ENCODE measurements around the gene NCDN.

Gene NCDN

DNA sequence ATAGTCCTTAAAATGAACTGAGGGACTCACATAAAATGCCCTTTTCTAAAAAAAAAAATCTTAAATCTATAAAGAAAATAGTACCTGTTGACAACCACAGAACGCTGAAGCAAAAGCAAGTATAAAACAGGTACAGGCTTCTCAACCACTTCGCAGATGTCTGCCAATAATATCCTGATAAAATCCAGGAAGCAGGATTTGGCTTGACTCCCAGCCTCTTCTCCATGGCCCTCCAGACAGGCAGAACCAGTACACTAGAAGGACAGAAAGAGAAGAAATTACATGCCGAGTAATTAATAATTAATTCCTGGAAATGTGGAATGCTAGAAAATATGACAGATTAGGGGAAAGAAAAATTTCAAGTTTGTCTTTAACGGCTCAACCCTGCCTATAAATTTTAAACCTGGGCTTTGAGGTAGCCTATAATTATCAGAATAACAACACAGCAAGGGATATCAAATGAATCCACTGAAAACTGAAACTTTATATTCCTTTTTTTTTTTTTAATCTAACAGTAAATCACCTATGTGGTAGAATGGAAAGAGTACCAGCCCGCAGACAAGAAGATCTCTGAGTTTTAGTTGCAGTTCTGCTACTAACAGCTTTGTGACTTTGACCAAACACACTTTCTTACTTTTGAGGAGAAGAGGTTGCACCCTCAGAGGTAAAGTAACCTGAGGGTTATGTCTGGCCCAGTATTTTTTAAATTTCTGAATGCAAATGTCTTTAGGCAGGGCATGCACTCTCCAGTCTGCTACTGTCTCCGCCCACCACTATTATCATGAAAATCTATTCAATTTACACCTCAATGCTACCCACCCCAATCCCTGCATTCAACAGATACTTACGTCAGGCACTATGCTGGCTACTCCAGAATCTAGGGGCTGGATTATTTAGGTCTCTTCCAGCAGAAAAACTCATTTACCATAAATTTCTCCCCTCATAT, 3.1 kb upstream of the NCDN start:
- no peak for DNase-seq
- H2AFZ ChIP-seq (ENCODE audit: insufficient read depth, low read length, poor library complexity), result no peak overlapping the region
- peaks cover 4 to 12% of the 10 kb centered on the region in 2 experiments for H3K4me1 ChIP-seq (ENCODE audit: control insufficient read depth in 1 of 2, insufficient read depth in 2 of 2, low read length in 2 of 2)
- H3K14ac ChIP-seq (ENCODE audit: low read length), result no peak overlapping the region
- no peak overlapping the region for H3K4me2 ChIP-seq (ENCODE audit: low read length)
- H3K23ac ChIP-seq (ENCODE audit: low read length), result no peak overlapping the region
- no peak overlapping the region for H3K18ac ChIP-seq (ENCODE audit: low read length)
- no peak overlapping the region for H4K91ac ChIP-seq (ENCODE audit: low read depth, low read length)
- H4K8ac ChIP-seq (ENCODE audit: low read depth, low read length), result no peak overlapping the region
- no peak overlapping the region for H2BK5ac ChIP-seq (ENCODE audit: low read depth, low read length, poor library complexity)
- no peak overlapping the region for H4K12ac ChIP-seq (ENCODE audit: low read depth, low read length)
- no peaks in the 10 kb centered on the region for H3K9me3 ChIP-seq (ENCODE audit: insufficient read depth, low read depth, low read length)
- no peak overlapping the region for H3K27ac ChIP-seq (ENCODE audit: low read depth, low read length)
- no peak overlapping the region for H2AK5ac ChIP-seq (ENCODE audit: low read length)
- H3K36me3 ChIP-seq (ENCODE audit: control insufficient read depth in 1 of 2, insufficient read depth in 2 of 2, low read length in 2 of 2), result peaks cover 5 to 11% of the 10 kb centered on the region in 2 experiments
- peaks cover 8% of the 10 kb centered on the region for H3K79me2 ChIP-seq (ENCODE audit: control insufficient read depth, insufficient read depth, low read length, poor library complexity)
- H3K4me3 ChIP-seq (ENCODE audit: low read depth, low read length), result no peak overlapping the region
- H3K9ac ChIP-seq (ENCODE audit: low read length), result no peak overlapping the region
- no peaks in the 10 kb centered on the region for H3K27me3 ChIP-seq (ENCODE audit: insufficient read depth, low read length)
- no CpG with 5 or more reads among the region's 7 CpGs for WGBS (ENCODE audit: extremely low coverage, insufficient coverage, insufficient read length)
- H2BK120ac ChIP-seq (ENCODE audit: insufficient read depth, low read length, poor library complexity), result no peak overlapping the region
- H3K4ac ChIP-seq (ENCODE audit: low read depth, low read length), result no peak overlapping the region
- H3K79me1 ChIP-seq (ENCODE audit: low read length), result peaks cover 9% of the 10 kb centered on the region
- no peak overlapping the region for H2BK12ac ChIP-seq (ENCODE audit: low read length)

DNA sequence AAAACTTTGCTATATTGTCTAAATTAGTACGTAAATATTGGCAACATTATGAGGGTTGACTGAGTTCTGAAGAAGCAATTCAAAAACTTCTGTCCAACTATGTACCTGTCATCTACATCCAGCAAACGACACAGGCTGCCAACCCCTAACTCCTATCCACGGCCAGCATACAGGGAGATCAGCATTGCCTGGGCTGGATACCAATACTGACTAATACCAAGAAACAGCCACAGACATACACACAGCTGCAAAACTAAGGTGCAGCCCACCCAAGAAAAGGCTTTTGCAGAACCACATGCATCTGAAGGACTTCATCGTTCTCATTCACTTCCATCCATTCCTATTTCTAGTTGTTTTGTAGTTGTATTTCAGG, 2.4 kb upstream of the NCDN start:
- no peak for DNase-seq
- Histone ChIP-seq H3K79me2 (ENCODE audit: control insufficient read depth, insufficient read depth, low read length, poor library complexity) (peaks cover 8% of the 10 kb centered on the region), H3K36me3 (ENCODE audit: control insufficient read depth in 1 of 2, insufficient read depth in 2 of 2, low read length in 2 of 2) (peaks cover 5 to 11% of the 10 kb centered on the region in 2 experiments), H3K14ac (ENCODE audit: low read length) (no peak overlapping the region), H3K79me1 (ENCODE audit: low read length) (peaks cover 9% of the 10 kb centered on the region), H2BK120ac (ENCODE audit: insufficient read depth, low read length, poor library complexity) (no peak overlapping the region), H2BK12ac (ENCODE audit: low read length) (no peak overlapping the region), H3K4me3 (ENCODE audit: low read depth, low read length) (no peak overlapping the region), H4K8ac (ENCODE audit: low read depth, low read length) (no peak overlapping the region), H3K9ac (ENCODE audit: low read length) (no peak overlapping the region), H2AFZ (ENCODE audit: insufficient read depth, low read length, poor library complexity) (no peak overlapping the region), H3K4ac (ENCODE audit: low read depth, low read length) (peak overlapping the region; percentile 75), H3K27ac (ENCODE audit: low read depth, low read length) (no peak overlapping the region), H4K12ac (ENCODE audit: low read depth, low read length) (no peak overlapping the region), H2BK5ac (ENCODE audit: low read depth, low read length, poor library complexity) (no peak overlapping the region), H3K4me2 (ENCODE audit: low read length) (no peak overlapping the region), H3K9me3 (ENCODE audit: insufficient read depth, low read depth, low read length) (no peaks in the 10 kb centered on the region), H3K23ac (ENCODE audit: low read length) (no peak overlapping the region), H4K91ac (ENCODE audit: low read depth, low read length) (no peak overlapping the region), H2AK5ac (ENCODE audit: low read length) (no peak overlapping the region), H3K27me3 (ENCODE audit: insufficient read depth, low read length) (no peaks in the 10 kb centered on the region), H3K18ac (ENCODE audit: low read length) (no peak overlapping the region), H3K4me1 (ENCODE audit: control insufficient read depth in 1 of 2, insufficient read depth in 2 of 2, low read length in 2 of 2) (peaks cover 4 to 12% of the 10 kb centered on the region in 2 experiments)
- WGBS (ENCODE audit: extremely low coverage, insufficient coverage, insufficient read length), result no CpG with 5 or more reads among the region's 4 CpGs

DNA sequence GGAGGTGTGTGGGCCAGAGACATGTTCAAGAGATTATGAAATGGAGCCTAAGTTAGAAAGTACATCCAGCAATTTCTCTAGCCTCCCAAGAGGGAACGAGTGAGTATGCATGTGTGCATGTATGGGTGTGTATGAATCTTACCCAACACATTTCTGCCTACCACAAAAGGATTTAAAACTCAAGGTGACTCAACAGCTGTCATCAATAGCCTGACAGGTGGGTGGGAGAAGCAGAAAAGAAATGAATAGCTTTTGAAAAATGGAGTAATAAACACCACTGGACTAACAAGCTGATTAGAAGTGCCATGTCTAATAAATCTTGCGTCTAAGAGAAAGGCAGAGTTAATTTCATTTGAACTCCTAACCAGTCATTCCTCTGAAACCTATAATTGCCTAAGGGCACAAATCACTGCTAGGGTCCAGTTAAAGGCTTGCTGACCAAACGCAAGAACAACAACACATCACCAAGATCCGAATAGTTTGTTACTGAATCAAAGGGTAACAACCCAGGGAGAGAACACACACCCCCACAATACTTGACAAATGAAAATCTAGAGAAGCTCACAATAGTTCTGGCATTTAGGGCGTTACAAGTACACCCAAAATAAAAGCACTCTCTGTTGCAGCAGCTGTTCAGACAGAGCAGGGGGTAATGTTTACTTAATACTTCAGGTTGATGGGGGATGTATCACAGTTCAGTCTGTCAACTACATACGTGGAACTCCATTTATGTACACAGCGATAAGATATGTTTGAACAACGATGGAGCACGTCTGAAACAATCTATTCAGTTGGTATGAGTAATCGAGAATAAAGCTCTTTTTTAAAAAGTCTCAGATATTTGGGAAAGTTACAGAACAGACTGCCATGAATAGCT, 1.8 kb upstream of the NCDN start:
- H4K8ac ChIP-seq (ENCODE audit: low read depth, low read length), result no peak overlapping the region
- H2AFZ ChIP-seq (ENCODE audit: insufficient read depth, low read length, poor library complexity), result no peak overlapping the region
- H2BK12ac ChIP-seq (ENCODE audit: low read length), result no peak overlapping the region
- H3K4ac ChIP-seq (ENCODE audit: low read depth, low read length), result no peak overlapping the region
- H3K9me3 ChIP-seq (ENCODE audit: insufficient read depth, low read depth, low read length), result no peaks in the 10 kb centered on the region
- H3K23ac ChIP-seq (ENCODE audit: low read length), result no peak overlapping the region
- H3K79me2 ChIP-seq (ENCODE audit: control insufficient read depth, insufficient read depth, low read length, poor library complexity), result peaks cover 8% of the 10 kb centered on the region
- no peak overlapping the region for H2AK5ac ChIP-seq (ENCODE audit: low read length)
- no peak overlapping the region for H3K9ac ChIP-seq (ENCODE audit: low read length)
- no peak for DNase-seq
- H3K14ac ChIP-seq (ENCODE audit: low read length), result no peak overlapping the region
- H4K91ac ChIP-seq (ENCODE audit: low read depth, low read length), result no peak overlapping the region
- no peak overlapping the region for H2BK120ac ChIP-seq (ENCODE audit: insufficient read depth, low read length, poor library complexity)
- H3K4me1 ChIP-seq (ENCODE audit: control insufficient read depth in 1 of 2, insufficient read depth in 2 of 2, low read length in 2 of 2), result peaks cover 4 to 12% of the 10 kb centered on the region in 2 experiments
- H3K4me2 ChIP-seq (ENCODE audit: low read length), result no peak overlapping the region
- no peak overlapping the region for H4K12ac ChIP-seq (ENCODE audit: low read depth, low read length)
- H3K36me3 ChIP-seq (ENCODE audit: control insufficient read depth in 1 of 2, insufficient read depth in 2 of 2, low read length in 2 of 2), result peaks cover 10 to 17% of the 10 kb centered on the region in 2 experiments
- no peak overlapping the region for H2BK5ac ChIP-seq (ENCODE audit: low read depth, low read length, poor library complexity)
- H3K27ac ChIP-seq (ENCODE audit: low read depth, low read length), result no peak overlapping the region
- WGBS (ENCODE audit: extremely low coverage, insufficient coverage, insufficient read length), result no CpG with 5 or more reads among the region's 10 CpGs
- peaks cover 9% of the 10 kb centered on the region for H3K79me1 ChIP-seq (ENCODE audit: low read length)
- no peak overlapping the region for H3K18ac ChIP-seq (ENCODE audit: low read length)
- H3K4me3 ChIP-seq (ENCODE audit: low read depth, low read length), result no peak overlapping the region
- no peaks in the 10 kb centered on the region for H3K27me3 ChIP-seq (ENCODE audit: insufficient read depth, low read length)

GRCh38 chr1:35556484-35557117, 998 bp upstream of the NCDN start:
- Histone ChIP-seq H3K4ac (ENCODE audit: low read depth, low read length) (peak overlapping the region; percentile 8), H3K4me3 (ENCODE audit: low read depth, low read length) (peak overlapping the region; percentile 97), H3K23ac (ENCODE audit: low read length) (no peak overlapping the region), H3K4me1 (ENCODE audit: control insufficient read depth in 1 of 2, insufficient read depth in 2 of 2, low read length in 2 of 2) (peaks cover 4 to 12% of the 10 kb centered on the region in 2 experiments), H3K79me1 (ENCODE audit: low read length) (peaks cover 9% of the 10 kb centered on the region), H3K14ac (ENCODE audit: low read length) (no peak overlapping the region), H4K91ac (ENCODE audit: low read depth, low read length) (peak overlapping the region; percentile 5), H3K9ac (ENCODE audit: low read length) (peak overlapping the region; percentile 39), H3K79me2 (ENCODE audit: control insufficient read depth, insufficient read depth, low read length, poor library complexity) (peaks cover 8% of the 10 kb centered on the region), H4K8ac (ENCODE audit: low read depth, low read length) (peak overlapping the region; percentile 98), H2AFZ (ENCODE audit: insufficient read depth, low read length, poor library complexity) (peak overlapping the region; percentile 48), H2AK5ac (ENCODE audit: low read length) (no peak overlapping the region), H2BK120ac (ENCODE audit: insufficient read depth, low read length, poor library complexity) (no peak overlapping the region), H3K4me2 (ENCODE audit: low read length) (peak overlapping the region; percentile 76), H3K27me3 (ENCODE audit: insufficient read depth, low read length) (no peaks in the 10 kb centered on the region), H4K12ac (ENCODE audit: low read depth, low read length) (peak overlapping the region; percentile 22), H2BK5ac (ENCODE audit: low read depth, low read length, poor library complexity) (no peak overlapping the region), H3K27ac (ENCODE audit: low read depth, low read length) (peak overlapping the region; percentile 98), H3K36me3 (ENCODE audit: control insufficient read depth in 1 of 2, insufficient read depth in 2 of 2, low read length in 2 of 2) (peaks cover 11 to 24% of the 10 kb centered on the region in 2 experiments), H3K9me3 (ENCODE audit: insufficient read depth, low read depth, low read length) (peaks cover 3% of the 10 kb centered on the region), H2BK12ac (ENCODE audit: low read length) (no peak overlapping the region), H3K18ac (ENCODE audit: low read length) (peak overlapping the region; percentile 65)
- no peak for DNase-seq
- WGBS (ENCODE audit: extremely low coverage, insufficient coverage, insufficient read length), result no CpG with 5 or more reads among the region's 17 CpGs
